Measurements from ENCODE around the gene TLCD4.
"Not testable (repeated sequence)": the region's sequence is repeated elsewhere in the genome, so short reads cannot be mapped to it uniquely, and the experiment has no call there.

Gene TLCD4, protein sequence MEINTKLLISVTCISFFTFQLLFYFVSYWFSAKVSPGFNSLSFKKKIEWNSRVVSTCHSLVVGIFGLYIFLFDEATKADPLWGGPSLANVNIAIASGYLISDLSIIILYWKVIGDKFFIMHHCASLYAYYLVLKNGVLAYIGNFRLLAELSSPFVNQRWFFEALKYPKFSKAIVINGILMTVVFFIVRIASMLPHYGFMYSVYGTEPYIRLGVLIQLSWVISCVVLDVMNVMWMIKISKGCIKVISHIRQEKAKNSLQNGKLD

DNA sequence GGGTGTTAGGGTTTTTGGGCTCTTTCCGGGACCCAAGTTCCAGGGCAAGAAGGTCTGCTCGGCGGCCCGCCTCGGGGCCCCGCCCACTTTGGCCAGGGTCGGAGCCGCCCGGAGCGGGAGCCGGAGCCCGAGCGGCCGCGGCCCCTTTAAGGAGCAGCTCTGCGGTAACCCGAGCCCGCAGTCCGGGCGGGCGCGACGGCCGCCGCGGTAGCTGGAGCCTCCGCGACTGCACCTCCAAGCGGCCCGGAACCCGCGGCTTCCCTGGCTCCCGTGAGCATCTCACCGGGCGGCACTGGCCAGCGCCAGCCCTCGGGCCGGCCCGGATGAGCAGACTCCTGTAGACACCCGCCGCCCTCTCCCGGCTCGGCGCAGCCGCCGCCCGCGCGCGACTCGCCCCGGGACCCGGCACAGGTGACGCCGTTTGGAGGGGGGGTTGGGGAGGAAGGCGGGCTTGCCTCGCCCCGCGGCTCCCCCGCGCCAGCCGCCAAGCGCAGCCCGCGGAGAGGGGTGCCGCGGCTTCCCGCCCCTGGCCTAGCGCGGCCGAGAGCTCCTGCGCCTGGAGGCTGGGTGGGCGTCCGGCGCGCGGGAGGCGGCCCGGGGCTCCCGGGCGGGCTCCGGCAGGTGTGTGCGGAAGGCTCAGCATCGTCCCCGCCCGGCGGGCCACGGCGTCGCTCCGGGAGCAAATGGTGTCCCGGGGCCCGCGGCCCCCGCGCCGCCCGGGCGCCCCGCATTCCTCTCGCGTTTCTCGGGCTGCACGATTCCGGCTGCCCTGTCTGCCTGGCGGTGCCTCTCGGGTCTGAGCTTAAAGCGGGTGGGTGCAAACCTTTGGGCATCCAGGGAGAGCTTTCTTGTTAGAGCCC lies at the start of gene TLCD4:
Gene TLCD4, plus strand, starts transcription at position 149 of the 860 bp plus-strand sequence. CDS start 26,547 bp downstream, outside the sequence.
- DNase-seq (peak; percentile 34), ATAC-seq (peak; percentile 52)

DNA sequence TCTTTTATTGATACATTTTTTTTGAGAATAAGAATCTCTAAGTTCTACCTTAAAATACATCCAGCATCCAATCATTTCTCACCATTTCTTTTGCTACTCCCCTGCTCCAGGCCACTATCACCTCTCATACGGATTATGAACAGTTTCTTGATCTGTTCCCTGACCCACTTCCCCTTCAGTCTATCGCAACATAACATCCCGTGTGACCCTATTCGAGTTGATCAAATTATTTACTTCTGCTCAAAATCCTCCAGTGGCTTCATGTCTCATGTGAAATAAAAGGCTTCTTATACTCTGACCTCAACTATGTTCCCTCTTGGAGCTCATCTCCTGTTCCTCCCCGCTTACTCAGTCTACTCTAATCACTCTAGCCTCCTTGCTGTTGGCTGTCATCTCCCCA lies 49.6 kb upstream of the TLCD4 start:
- no peak for ATAC-seq
- DNase-seq: no peak

- DNase-seq (no peak), ATAC-seq (no peak)
Measured at GRCh38 chr1:95068956-95069709, 48.0 kb upstream of the TLCD4 start.

- ATAC-seq (no peak), DNase-seq (no peak)
Measured at GRCh38 chr1:95069710-95070093, 47.5 kb upstream of the TLCD4 start.

- no peak for ATAC-seq
Measured at GRCh38 chr1:95071539-95071938, 45.6 kb upstream of the TLCD4 start.

DNA sequence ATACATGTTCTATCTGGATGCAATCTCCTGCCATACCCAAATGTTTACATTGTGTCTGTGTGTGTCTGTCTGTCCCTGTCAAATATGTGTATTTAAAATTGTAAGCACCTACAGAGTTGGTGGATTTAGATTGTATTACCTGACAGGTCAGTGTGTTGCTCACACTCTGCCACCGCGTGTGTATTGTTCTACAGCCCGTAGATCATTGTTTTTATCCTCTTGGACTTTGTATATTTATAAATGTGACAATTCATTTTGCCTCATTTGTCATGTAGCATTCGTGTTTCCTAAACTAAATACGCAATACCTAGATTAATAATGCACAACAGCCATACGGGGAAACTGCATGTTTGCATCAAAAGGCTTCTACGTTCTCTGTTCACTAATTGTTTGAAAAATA lies 45.0 kb upstream of the TLCD4 start:
- no peak for ATAC-seq
- DNase-seq: no peak

More at GRCh38 chr1:95071539-95071938, 45.6 kb upstream of the TLCD4 start:
- DNase-seq: peak; percentile 9

DNA sequence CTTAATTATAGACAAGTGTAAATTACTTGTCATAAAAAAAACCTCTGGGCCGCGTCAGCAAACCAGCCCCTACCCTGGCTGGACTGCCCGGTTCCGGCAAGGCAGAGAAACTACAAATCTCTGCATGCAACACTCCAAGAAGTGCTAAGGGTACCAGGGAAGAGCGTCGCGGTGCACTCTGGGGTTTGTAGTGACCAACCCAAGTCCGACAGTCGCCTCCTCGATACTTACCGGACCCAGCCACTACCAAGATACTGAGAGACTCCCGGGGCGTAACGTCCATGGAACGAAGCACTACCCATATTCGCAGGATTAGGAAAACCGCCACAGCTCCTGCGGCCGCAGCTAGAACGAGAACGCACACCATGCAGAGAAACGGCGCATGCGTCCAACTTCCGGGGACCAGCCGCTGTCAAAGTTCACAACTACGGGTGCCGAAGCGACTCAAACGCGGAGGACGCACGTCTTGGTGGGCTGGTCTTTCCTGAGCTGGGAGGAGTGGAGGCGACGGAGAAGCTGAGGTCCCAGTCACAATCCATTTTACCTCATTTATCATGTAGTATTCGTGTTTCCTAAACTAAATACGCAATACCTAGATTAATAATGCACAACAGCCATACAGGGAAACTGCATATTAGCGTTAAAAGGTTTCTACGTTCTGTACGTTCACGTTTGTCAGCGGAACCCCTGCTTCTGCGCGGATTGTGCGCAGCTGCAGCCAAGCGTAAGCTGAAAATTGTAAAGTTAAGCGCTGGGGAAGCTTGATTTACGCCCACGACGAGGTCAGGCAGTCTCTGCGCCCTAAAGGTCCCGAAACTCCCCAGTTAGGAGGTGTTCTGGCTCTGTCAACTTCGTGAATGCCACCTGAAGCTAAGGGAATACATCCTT lies 44.4 kb upstream of the TLCD4 start, which contains the start of gene ALG14:
Gene ALG14, minus strand, starts transcription at position 420 of the 888 bp plus-strand sequence. Its CDS starts 53 bp downstream, at position 367.
- ATAC-seq (peak; percentile 95), DNase-seq (peak; percentile 88)

DNA sequence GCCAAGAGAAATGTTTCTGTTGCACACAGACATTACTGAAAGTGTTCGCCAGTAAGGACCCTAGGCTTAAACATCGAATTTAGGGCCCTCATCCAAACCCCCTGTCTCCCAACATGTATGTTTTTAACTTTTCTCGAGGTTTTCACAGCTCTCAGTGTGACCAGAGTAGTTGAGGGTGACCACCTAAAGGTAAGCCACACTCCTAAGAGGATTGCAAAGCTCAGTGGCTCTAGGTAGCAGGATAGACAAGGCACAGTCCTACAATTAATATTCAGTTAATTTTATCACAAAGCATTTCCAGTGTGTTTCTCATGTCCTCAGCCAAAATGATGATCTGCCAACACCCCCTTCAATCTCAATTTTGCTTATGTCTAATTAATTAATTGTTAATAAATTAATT lies 43.7 kb upstream of the TLCD4 start:
- no peak for DNase-seq
- ATAC-seq: no peak

- ATAC-seq (no peak), DNase-seq (no peak)
Measured at GRCh38 chr1:95076034-95076433, 41.1 kb upstream of the TLCD4 start.

DNA sequence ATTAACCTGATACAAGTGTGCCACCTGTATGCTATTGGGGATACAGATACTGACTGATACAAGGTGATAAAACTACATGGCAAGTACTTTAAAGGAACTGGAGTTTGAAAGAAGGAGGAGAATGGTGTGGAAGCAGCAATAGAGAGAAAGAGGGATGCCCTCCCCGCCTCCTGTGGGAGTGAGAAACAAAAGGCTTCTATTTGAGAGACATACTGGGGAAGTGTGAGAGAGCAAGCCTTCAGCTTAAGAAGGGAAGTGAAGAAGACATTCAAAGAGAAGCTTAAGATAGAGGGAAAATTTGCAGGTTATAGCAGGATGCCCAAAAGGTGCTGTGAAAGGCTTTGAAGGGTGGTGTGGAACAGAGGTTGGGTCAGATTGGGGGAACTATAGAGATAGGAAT lies 36.7 kb upstream of the TLCD4 start:
- no peak for DNase-seq
- ATAC-seq: no peak

DNA sequence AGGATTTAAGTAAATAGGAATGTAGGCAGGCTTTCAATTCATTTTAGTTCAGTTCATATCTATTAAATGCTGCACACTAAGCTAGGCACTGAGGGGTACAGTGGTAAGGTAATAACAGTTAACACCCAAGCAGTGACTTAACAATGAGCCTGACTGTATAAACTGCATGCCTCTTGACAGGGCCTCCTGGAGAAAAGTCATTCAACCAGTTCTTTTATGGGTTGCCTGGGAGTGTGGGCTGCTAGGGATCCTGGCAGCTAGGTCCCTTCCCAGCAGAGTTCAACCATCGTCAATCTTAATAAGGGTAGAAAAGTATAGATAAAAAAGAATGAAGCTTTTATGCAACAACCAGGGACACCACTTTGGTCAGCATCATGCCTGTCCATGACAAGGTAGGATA lies 36.3 kb upstream of the TLCD4 start:
- ATAC-seq (no peak), DNase-seq (no peak)

- DNase-seq: peak; percentile 8
- peak; percentile 32 for ATAC-seq
Measured at GRCh38 chr1:95084317-95085176, 32.6 kb upstream of the TLCD4 start.

GRCh38 chr1:95085376-95085775 lies 31.8 kb upstream of the TLCD4 start:
- no peak for DNase-seq
- ATAC-seq: no peak

DNA sequence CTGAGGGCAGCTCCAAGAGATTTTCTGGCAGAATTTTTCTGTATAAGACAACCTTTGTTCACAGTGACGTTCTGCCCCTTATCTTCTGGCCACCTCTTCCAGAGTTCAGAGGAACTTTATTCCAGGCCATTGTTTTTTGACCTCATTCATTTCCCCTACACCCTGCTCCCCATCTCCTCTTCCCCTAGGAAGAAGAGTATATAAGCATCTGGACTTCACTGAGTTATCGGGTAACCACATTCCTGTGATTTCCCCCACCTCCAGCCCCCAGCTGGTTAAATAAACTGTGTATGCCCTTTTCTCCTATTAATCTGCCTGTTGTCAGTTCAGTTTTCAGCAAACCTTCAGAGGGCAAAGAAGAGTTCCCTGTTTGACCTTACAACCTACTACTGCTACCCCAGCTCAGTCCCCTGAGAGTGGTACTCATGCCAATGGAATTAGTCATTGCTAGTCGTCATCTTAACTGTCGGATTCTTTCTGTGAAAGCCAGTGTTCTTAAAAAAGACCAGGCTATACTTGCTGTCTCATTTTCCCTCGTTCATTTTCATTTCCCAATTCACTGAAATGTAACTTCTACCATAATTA lies 30.1 kb upstream of the TLCD4 start:
- DNase-seq: no peak
- no peak for ATAC-seq

GRCh38 chr1:95088303-95088702 lies 28.9 kb upstream of the TLCD4 start:
- ATAC-seq (no peak), DNase-seq (no peak)

DNA sequence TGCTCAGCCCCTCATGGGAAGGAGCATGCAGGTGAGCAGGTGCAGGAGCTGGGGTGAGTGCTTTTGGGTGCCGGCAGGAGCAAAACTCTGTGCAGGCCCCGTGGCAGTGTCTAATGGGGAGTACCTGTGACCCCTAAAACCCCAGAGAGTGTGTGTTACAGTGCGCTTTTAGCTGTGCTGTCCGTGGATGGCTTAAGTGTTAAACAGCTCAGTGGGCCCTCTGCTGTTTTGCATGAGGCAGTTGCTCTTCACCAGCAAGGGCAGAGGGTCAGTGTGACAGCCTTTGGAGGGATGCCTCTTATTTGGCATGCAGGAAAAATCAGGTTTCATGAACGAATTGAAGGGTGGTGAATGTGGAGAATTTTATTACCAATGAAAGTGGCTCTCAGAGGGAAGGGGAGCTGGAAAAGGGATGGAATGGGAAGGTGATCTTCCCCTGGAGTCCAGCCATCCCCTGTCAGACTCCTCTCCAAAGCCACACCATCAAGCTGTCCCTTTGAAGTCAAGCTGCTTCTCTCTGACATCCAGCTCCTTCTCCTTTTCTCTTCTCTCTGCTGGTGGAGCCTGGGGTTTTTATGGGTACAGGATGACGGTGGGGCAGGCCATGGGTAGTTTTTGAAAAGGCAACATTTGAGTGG lies 27.4 kb upstream of the TLCD4 start:
- DNase-seq: no peak

DNA sequence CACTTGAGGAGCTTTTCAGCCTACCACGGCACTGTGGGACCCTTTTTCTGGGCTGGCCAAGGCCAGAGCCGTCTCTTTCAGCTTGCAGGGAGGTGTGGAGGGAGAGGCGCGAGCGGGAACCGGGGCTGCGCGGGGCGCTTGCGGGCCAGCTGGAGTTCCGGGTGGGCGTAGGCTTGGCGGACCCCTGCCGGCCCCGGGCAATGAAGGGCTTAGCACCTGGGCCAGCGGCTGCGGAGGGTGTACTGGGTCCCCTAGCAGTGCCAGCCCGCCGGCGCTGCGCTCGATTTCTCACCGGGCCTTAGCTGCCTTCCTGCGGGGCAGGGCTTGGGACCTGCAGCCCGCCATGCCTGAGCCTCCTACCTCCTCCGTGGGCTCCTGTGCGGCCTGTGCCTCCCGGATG lies 25.9 kb upstream of the TLCD4 start:
- ATAC-seq, DNase-seq: not testable (repeated sequence)

More for the DNA sequence above, 27.4 kb upstream of the TLCD4 start:
- ATAC-seq: no peak

DNA sequence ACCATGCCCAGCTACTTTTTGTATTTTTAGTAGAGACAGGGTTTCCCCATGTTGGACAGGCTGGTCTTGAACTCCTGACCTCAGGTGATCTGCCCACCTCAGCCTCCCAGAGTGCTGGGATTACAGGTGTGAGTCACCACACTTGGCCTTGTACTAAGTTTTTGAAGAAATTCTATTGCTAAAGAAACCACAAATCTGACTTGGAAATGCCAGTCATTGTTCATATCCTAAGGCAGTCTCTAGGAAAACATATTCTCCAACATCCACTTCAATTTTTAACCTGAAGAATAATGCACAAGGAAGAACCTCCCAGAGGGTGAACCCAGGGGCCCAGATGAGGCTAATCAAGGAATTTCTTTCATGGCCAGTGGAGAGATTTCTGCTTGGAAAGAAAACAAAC lies 24.3 kb upstream of the TLCD4 start:
- DNase-seq, ATAC-seq: not testable (repeated sequence)

DNA sequence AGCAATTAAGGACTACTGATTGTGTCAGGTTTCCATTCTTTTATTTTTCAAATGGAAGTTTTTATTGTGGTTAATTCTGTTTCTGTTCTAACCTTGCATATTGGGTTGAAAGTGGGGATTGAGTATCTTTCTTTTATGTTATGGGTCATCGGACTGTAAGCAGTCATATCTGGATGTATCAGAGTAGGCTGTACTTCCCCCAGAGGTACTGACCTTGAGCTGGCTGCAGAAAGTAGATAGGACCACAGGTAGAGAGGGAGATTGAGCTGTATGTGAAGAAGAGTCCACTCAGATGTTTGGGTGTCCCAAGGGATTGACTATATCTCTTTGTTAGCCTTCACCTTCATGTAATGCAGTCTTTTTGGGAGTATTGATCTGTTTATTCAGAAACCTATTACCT lies 23.9 kb upstream of the TLCD4 start:
- DNase-seq: no peak
- ATAC-seq: no peak

GRCh38 chr1:95094923-95095322 lies 22.2 kb upstream of the TLCD4 start:
- DNase-seq (no peak), ATAC-seq (no peak)

All from stimulated activated naive CD8-positive, alpha-beta T cell treated with anti-CD3 and anti-CD28 coated beads, Interleukin-15, Interleukin-2, amounts not matched to agents 100 U/mL and 50 U/mL, for 24 hours (primary cell).